B cell (primary cell): Measurements from ENCODE around the gene RPTOR. TPM values are rescaled to one million over a fixed set of nuclear protein-coding genes. Genes with fewer than 3 reads are reported as not detected.

Experiments
- ATAC-seq: fragments of 200-7000 bp; cut with Tn5 transposase; one replicate; pipeline ENCODE4 v1.10.0; 2021; ENCODE audit warnings: low read depth, mild to moderate bottlenecking, moderate number of reproducible peaks, moderate library complexity
- CTCF ChIA-PET: fragments of 350-600 bp; sonication (Branson Sonifier 250); formaldehyde crosslinking; loops from one replicate; lab custom pipeline; 2021; ENCODE audit warnings: antibody characterized with exemption, inconsistent platforms; lab: Charles Lee
- POLR2A ChIA-PET: fragments of 350-600 bp; sonication (Branson Sonifier 250); formaldehyde crosslinking; loops from one replicate; lab custom pipeline; 2021; ENCODE audit warnings: antibody characterized with exemption; lab: Charles Lee
- DNase-seq: peaks from one replicate; pipeline ENCODE4 v3.0.0; 2013
- H2AFZ ChIP-seq: 2 replicates; pipeline ENCODE4 v1.6.1; 2012; ENCODE audit warnings: mild to moderate bottlenecking, low read depth, low read length; ENCODE audit not compliant: insufficient read depth, poor library complexity, severe bottlenecking
- H3K27ac ChIP-seq, 2 donors: 1 replicate in 1 of 2; 2 replicates in 1 of 2; pipeline ENCODE4 v1.5.1; 2012 to 2013; ENCODE audit warnings: low read length in 2 of 2, mild to moderate bottlenecking in 2 of 2, moderate library complexity in 1 of 2
- H3K27me3 ChIP-seq, 4 experiments: fragments of 200-600 bp in 1 of 4; sonication (generic) in 1 of 4; replicated peaks in 1 of 4; 1 replicate in 2 of 4; 2 replicates in 2 of 4; pipeline versions ENCODE4 v1.6.1 to v1.7.0; 2013 to 2016; ENCODE audit warnings: low read length in 3 of 4, mild to moderate bottlenecking in 2 of 4, mixed read lengths in 1 of 4, moderate library complexity in 1 of 4; ENCODE audit not compliant: insufficient read depth in 4 of 4, control insufficient read depth in 3 of 4; ENCODE audit errors: control extremely low read depth in 1 of 4
- H3K36me3 ChIP-seq, 2 experiments: replicated peaks in 1 of 2; 1 replicate in 1 of 2; 2 replicates in 1 of 2; pipeline versions ENCODE4 v1.6.1 to v1.7.1; 2013; ENCODE audit warnings: low read length in 1 of 2; ENCODE audit not compliant: insufficient read depth in 2 of 2, control insufficient read depth in 1 of 2; ENCODE audit errors: control extremely low read depth in 1 of 2, extremely low read depth in 1 of 2
- H3K4me1 ChIP-seq, 2 donors: fragments of 200-600 bp in 1 of 2; sonication (generic) in 1 of 2; 1 replicate in 1 of 2; 2 replicates in 1 of 2; pipeline versions ENCODE4 v1.5.1 to v1.6.1; 2013 to 2017; ENCODE audit warnings: low read length in 2 of 2; ENCODE audit not compliant: control insufficient read depth in 2 of 2, insufficient read depth in 2 of 2
- H3K4me2 ChIP-seq: replicated peaks from 2 replicates; pipeline ENCODE3; 2012; ENCODE audit warnings: mild to moderate bottlenecking, low read depth, low read length; ENCODE audit not compliant: poor library complexity, severe bottlenecking
- H3K4me3 ChIP-seq, 5 experiments: fragments of 200-600 bp in 1 of 5; sonication (generic) in 1 of 5; 1 replicate in 3 of 5; 2 replicates in 2 of 5; pipeline versions ENCODE4 v1.5.1 to v1.7.0; 2011 to 2016; ENCODE audit warnings: low read length in 4 of 5, mild to moderate bottlenecking in 4 of 5, low read depth in 2 of 5, control low read depth in 1 of 5, moderate library complexity in 1 of 5; ENCODE audit not compliant: insufficient read depth in 1 of 5; ENCODE audit errors: control extremely low read depth in 1 of 5, extremely low read depth in 1 of 5
- H3K79me2 ChIP-seq: fragments of 200-600 bp; sonication (generic); one replicate; pipeline ENCODE4 v1.6.0; 2016; ENCODE audit warnings: low read length; ENCODE audit not compliant: control insufficient read depth, insufficient read depth
- H3K9ac ChIP-seq: fragments of 200-600 bp; sonication (generic); 2 replicates; pipeline ENCODE4 v1.6.1; 2017; ENCODE audit warnings: mild to moderate bottlenecking, low read length, moderate library complexity
- H3K9me3 ChIP-seq, 3 donors: one replicate each; pipeline versions ENCODE4 v1.6.1 to v1.7.1; 2013; ENCODE audit warnings: low read length in 2 of 3; ENCODE audit not compliant: control insufficient read depth in 2 of 3, insufficient read depth in 1 of 3; ENCODE audit errors: control extremely low read depth in 1 of 3
- H4K20me1 ChIP-seq: 2 replicates; pipeline ENCODE4 v1.6.0; 2012; ENCODE audit warnings: mild to moderate bottlenecking, low read length; ENCODE audit not compliant: insufficient read depth, control insufficient read depth, poor library complexity, severe bottlenecking
- H3K27ac Mint-ChIP-seq: one replicate; pipeline ENCODE4 v1.8.0; 2021; ENCODE audit warnings: mixed read lengths
- H3K27me3 Mint-ChIP-seq: one replicate; pipeline ENCODE4 v1.8.0; 2021; ENCODE audit warnings: mixed read lengths
- H3K4me1 Mint-ChIP-seq: one replicate; pipeline ENCODE4 v1.8.0; 2021; ENCODE audit warnings: mixed read lengths
- H3K4me3 Mint-ChIP-seq: one replicate; pipeline ENCODE4 v1.8.0; 2021; ENCODE audit warnings: mixed read lengths
- H3K9me3 Mint-ChIP-seq: one replicate; pipeline ENCODE4 v1.8.0; 2022; ENCODE audit warnings: mixed read lengths; ENCODE audit not compliant: insufficient read depth
- CTCF ChIP-seq: fragments of 200-600 bp; IDR thresholded peaks from one replicate; pipeline ENCODE4 v1.8.0; 2022; ENCODE audit warnings: antibody characterized with exemption, mild to moderate bottlenecking
- EZH2 ChIP-seq: IDR thresholded peaks from 2 replicates; pipeline ENCODE4 v1.6.1; 2012; ENCODE audit warnings: borderline replicate concordance, low read depth, mild to moderate bottlenecking, moderate library complexity, low read length; ENCODE audit not compliant: insufficient read depth, poor library complexity, severe bottlenecking
- WGBS: methylation state at CpG from one replicate; pipeline ENCODE4 v1.1.5; 2013; ENCODE audit warnings: missing lambda C conversion rate; ENCODE audit not compliant: insufficient coverage; 5-methylcytosine and 5-hydroxymethylcytosine counted together
- intact Hi-C: fragments of 100-400 bp; cut with micrococcal nuclease; formaldehyde crosslinking; loops from one replicate; pipeline ENCODE4 v1.10.0; 2022
- polyA plus RNA-seq: library from polyadenylated mRNA; depleted of rRNA; stranded (reverse); fragments of >200 nt; gene quantifications from 2 replicates; pipeline ENCODE4 v1.2.3, GENCODE V29; 2012
- total RNA-seq, 2 donors: library from RNA; stranded (reverse); fragments of 120-200 nt in 1 of 2; gene quantifications; 1 replicate in 1 of 2; 2 replicates in 1 of 2; pipeline versions ENCODE4 v1.2.3 to v1.2.4, GENCODE V29; 2013 to 2022

The RPTOR gene
- total and polyA plus RNA-seq, 2 donors (not counting 1 experiment from before 2014, with no cell fraction given): 13.4 to 58.8 TPM

- Histone ChIP-seq H3K36me3 (peaks cover 0 to 15% of the 10 kb centered on the region in 2 experiments), H3K9ac (no peak overlapping the region), H3K9me3 (no peaks in the 10 kb centered on the region), H3K4me2 (no peak overlapping the region), H3K27me3 (no peaks in the 10 kb centered on the region), H3K79me2 (peaks cover 27% of the 10 kb centered on the region), H3K4me3 (no peak overlapping the region), H3K27ac (no peak overlapping the region), H3K4me1 (peaks cover 0 to 3% of the 10 kb centered on the region in 2 donors), H2AFZ (no peak overlapping the region), H4K20me1 (no peaks in the 10 kb centered on the region)
- intact Hi-C loops: no loop called here
- DNase-seq (no peak), ATAC-seq (no peak)
- POLR2A ChIA-PET: no interaction called here
- CTCF ChIA-PET: no interaction called here
- Mint-ChIP-seq H3K4me1 (peaks cover 2% of the 10 kb centered on the region), H3K4me3 (no peak overlapping the region), H3K9me3 (no peaks in the 10 kb centered on the region), H3K27ac (no peak overlapping the region), H3K27me3 (no peaks in the 10 kb centered on the region)
- WGBS: 88% methylated on average over 17 of the region's 23 CpGs
- TF ChIP-seq CTCF (no peak), EZH2 (no peak)
Observed at GRCh38 chr17:80819422-80820164, 275.0 kb downstream of the RPTOR start.

GRCh38 chr17:80820331-80820730 is 275.7 kb downstream of the RPTOR start:
- WGBS: 100% methylated on average over 7 of the region's 13 CpGs
- TF ChIP-seq EZH2 (no peak), CTCF (no peak)
- Mint-ChIP-seq H3K9me3 (no peaks in the 10 kb centered on the region), H3K27me3 (no peaks in the 10 kb centered on the region), H3K4me1 (no peaks in the 10 kb centered on the region), H3K27ac (no peak overlapping the region), H3K4me3 (no peak overlapping the region)
- ChIA-PET POLR2A (no interaction called here), CTCF (no interaction called here)
- no peak overlapping the region for H2AFZ ChIP-seq
- no peaks in the 10 kb centered on the region for H3K27me3 ChIP-seq
- no peak overlapping the region for H3K4me2 ChIP-seq
- no peak overlapping the region for H3K4me3 ChIP-seq
- H3K79me2 ChIP-seq: peaks cover 19% of the 10 kb centered on the region
- H3K4me1 ChIP-seq: no peaks in the 10 kb centered on the region
- ATAC-seq (no peak), DNase-seq (no peak)
- no peaks in the 10 kb centered on the region for H4K20me1 ChIP-seq
- H3K36me3 ChIP-seq: peaks cover 0 to 17% of the 10 kb centered on the region in 2 experiments
- intact Hi-C loops: no loop called here
- H3K9ac ChIP-seq: no peak overlapping the region
- H3K9me3 ChIP-seq: no peaks in the 10 kb centered on the region
- H3K27ac ChIP-seq: no peak overlapping the region
